Suppressor macrophage (primary cell): ENCODE data around the gene AARSD1.
"Not testable (repeated sequence)": the region's sequence is repeated elsewhere in the genome, so short reads cannot be mapped to it uniquely, and the experiment has no call there.

ENCODE experiments used
- DNase-seq, 4 experiments: peaks; one replicate each; pipeline ENCODE4 v3.0.0-alpha.2; 2020 to 2022

Gene AARSD1

DNA sequence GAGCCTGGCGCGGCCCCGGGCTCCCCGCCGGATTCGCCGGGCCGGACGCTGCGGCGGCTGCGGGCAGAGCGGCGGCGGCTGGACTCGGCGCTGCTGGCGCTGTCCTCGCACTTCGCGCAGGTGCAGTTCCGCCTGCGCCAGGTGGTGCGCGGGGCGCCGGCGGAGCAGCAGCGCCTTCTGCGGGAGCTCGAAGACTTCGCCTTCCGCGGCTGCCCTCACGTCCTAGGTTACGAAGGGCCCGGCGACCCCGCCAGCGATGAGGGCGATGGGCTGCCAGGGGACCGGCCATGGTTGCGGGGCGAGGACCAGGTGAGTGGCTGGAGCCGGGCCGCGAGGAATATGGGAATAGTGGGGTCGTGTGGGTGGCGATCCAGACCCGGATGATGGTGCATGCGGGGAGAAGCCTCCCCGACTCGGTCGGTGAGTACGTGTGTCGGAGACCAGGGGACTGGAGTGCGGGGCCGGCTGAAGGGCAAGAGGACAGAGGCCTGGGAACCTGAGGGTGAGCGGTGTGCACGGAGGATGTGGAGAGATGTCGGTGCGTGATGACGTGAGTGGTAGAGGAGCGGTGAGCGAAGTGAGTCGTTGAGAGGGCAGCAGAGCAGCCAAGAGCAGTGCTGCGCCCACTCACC, 16.6 kb upstream of the AARSD1 start:
- DNase-seq, result peak in 3 of 4 experiments; percentile 42 to 57 (median 45)

DNA sequence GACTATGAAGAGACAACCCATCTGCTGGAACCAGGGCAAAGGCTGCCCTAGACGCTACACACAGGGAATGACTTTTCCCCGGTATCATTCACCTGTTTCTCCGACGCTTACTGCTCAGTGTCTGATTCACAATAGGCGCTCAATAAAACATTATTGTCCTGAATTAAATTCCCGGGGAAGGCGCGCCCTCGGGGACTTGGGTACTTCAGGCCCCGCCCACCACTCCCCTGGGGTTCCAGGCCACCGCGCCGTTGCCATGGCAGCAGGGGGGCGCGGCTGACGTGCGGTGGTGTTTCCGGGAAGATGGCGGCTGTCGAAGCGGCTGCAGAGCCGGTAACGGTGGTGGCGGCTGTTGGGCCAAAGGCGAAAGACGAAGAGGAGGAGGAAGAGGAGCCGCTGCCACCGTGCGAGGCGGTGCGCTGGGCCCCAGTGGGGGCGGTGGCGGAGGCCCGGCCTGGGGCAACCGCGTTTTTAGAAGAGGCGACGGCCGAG, 16.1 kb upstream of the AARSD1 start, which contains the start of gene RUNDC1:
Gene RUNDC1 (plus strand): TSS at position 292 of the 492 bp plus-strand sequence. CDS start 12 bp downstream, at position 304.
- peak; percentile 90 to 97 (median 94) for DNase-seq

DNA sequence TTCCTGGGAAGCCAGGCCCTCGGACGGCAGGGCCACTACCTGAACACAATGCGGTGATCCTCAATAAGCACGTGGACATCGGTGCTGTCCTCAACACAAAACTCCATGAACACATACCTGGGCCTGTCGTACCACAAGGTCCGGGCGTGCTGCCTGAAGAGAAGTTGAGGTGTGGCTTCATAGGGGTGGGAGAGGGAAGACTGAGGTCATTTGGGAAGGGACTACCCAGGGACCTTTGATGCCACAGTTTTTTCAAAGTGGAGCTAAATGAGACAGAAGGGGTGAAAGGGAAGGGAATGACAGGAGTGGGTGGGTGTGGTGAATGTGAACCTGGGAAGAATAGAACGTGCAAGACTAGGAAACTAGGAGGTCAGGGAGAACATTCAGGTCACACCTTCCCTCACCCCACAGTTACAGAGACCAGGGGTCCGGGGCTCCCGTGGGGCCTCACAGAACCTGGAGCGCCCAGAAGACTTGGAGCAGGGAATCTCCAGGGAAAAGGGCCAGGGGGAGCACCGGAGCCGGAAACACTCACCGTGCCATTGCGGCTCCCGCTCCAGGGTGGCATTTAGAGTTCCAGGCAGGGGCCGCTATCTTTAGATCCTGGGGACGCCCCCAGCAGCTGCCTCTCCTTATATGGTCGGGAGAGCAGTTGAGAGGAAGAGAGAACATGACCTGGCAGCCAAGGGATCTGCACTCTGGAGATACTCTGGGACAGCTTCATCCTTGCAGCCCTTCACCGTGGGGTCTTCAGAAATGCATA, 15.4 kb upstream of the AARSD1 start, which contains the start of gene PTGES3L:
Gene PTGES3L (minus strand): TSS at position 570 of the 763 bp plus-strand sequence. CDS start 27 bp downstream, at position 543.
- DNase-seq, result peak in 3 of 4 experiments; percentile 46 to 57 (median 50)

DNA sequence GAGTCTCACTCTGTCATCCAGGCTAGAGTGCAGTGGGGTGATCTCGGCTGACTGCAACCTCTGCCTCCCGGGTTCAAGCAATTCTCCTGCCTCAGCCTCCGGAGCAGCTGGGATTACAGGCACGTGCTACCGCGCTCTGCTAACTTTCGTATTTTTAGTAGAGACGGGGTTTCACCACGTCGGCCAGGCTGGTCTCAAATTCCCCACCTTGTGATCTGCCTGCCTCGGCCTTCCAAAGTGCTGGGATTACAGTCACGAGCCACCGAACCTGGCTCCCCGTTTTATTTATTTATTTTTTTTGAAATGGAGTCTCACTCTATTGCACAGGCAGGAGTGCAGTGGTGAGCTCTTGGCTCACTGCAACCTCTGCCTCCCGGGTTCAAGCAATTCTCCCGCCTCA, 11.4 kb upstream of the AARSD1 start:
- DNase-seq, result not testable (repeated sequence)

DNA sequence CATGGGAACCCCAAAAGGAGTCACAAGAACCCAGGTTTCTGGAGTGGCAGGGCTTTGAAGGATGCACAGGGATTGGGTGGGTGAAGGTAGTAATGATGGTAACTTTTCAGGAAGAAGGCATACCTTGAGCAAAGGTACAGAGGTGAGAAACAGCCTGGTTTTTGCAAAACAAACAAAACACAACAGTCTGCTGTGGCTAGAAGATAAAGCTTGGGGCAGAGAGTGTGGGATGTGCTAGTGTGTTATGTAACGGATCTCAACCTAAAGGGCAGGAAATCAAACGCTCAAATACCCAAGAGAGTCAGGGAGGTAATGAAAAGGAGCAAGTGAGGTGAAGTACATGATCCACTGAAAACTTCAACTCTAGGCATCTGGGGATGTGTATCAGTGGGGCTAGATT, 11.0 kb upstream of the AARSD1 start:
- no peak for DNase-seq

DNA sequence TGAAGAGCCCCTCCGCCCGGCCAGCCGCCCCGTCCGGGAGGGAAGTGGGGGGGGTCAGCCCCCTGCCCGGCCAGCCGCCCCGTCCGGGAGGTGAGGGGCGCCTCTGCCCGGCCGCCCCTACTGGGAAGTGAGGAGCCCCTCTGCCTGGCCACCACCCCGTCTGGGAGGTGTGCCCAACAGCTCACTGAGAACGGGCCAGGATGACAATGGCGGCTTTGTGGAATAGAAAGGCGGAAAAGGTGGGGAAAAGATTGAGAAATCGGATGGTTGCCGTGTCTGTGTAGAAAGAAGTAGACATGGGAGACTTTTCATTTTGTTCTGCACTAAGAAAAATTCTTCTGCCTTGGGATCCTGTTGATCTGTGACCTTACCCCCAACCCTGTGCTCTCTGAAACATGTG, 9.1 kb upstream of the AARSD1 start:
- not testable (repeated sequence) for DNase-seq

DNA sequence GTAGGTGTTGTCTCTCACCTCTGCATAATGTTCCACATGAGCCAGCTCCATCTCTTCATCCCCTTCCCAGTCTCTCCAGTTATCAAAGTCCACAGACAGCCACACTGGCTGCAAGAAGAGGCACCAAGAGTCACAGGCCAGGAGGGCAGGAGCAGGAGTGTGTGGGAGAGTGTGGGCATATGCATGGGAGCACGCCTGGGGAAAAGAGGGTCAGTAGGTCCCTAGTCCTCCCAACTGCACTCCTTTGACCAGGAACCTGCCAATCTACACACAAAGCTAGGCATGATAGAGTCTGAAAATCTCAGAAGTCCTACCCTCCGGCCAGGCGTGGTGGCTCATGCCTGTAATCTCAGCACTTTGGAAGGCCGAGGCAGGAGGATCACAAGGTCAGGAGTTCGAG, 7.3 kb upstream of the AARSD1 start:
- DNase-seq, result no peak

DNA sequence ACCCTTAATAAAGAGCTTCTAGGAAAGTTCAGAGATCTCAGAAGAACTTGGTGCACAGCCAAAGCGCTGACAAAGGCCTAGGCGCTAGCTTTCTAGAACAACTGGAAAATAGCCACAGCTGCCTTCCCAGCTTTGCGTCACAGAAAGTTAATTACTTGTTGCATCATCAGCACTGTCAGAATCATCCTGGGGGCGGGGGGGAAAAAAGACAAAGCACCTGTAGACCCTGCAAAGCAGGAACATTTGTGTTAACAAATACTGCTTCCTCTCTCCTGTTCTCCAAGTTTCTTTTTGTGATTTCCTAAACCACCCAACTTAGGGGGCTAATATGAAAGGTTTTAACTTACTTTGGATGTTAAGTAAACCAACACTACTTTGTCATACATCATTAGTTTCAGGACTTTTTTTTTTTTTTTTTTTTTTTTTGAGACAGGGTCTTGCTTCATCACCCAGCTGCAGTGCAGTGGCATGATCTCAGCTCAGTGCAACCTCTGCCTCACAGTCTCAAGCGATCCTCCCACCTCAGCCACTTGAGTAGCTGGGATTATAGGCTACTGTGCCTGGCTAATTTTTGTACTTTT, 4.8 kb upstream of the AARSD1 start:
- DNase-seq, result peak in 3 of 4 experiments; percentile 41 to 64 (median 61)

DNA sequence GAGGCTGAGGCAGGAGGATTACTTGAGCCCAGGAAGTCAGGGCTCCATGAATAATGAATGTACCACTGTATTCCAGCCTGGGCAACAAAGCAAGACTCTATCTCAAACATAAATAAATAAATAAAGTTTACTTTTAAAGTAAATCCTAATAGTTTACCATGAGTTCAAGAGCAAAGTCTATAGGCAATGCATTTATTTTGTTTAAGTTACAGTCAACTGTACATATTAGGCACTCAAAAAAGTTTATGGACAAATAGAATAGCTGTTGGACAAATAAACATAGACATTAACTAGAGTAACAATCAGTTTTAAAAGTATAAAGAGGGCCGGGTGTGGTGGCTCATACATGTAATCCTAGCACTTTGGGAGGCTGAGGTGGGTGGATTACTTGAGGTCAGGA, 3.7 kb upstream of the AARSD1 start:
- DNase-seq, result no peak

DNA sequence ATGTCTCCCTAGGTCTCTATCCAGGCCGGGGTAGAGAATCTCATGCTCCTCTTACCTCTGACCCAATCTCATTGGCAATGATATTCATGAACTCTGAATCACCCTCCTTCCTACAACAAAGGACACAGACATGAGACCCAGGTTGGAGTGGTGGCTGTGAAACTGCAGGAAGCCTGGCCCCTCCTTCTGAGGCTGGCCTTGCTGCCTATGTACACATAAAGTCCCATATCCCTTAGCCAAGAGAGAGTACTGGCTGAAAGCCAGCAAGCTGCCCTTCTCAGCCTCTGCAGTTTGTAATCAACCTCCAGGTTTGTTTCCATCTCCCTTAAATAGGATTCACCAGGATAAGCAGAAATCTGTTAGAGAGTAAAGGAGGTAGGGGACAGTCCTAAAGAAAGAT, 10.6 kb downstream of the AARSD1 start:
- DNase-seq, result no peak

DNA sequence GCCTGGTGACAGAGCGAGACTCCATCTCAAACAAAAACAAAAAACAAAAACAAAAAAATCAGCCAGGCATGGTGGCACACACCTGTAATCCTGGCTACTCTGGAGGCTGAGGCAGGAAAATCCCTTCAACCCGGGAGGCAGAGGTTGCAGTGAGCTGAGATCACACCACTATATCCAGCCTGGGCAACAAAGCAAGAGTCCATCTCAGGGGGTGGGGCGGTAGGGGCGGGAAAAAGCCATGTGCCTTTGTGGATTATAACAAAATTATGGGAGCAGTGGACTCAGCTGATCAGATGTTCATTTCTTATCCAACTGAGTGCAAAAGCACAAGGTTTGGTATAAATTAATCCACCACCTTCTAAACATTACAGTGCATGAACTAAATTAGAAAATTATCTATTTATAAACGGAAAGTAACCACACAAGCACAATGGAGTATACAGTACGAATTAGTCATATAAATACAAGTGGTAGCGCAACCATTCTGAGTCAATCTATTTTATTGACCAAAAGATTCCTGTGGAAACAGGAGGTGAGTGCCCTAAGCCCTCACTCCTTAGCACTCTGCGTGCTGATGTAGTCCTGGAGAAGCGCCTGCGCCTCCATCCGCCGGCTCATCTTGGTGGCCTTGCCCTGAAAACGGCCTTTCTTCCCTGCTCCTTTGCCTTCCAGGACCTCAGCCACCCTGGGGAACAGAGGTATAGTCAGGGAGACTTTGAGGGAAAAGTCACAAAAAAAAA, 14.0 kb downstream of the AARSD1 start:
- DNase-seq, result no peak

DNA sequence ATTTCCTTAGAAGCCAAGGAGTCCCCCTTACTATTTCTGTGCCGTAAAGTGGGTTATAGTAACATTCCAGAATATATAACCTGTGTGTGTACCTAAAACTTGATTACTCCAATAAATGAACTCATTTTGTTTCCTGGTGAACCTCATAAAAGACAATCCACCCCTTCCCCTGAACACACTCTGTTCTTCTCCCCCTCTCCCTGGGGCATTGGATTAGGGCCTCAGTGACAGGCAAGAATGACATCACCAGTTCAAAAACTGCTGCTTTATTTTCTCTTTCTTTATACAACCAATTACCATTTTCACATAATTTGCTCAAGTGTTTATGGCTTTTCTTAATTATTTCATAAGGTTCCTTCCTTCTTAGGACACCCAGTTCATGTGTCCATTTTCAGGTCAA, 17.4 kb downstream of the AARSD1 start:
- DNase-seq, result no peak

DNA sequence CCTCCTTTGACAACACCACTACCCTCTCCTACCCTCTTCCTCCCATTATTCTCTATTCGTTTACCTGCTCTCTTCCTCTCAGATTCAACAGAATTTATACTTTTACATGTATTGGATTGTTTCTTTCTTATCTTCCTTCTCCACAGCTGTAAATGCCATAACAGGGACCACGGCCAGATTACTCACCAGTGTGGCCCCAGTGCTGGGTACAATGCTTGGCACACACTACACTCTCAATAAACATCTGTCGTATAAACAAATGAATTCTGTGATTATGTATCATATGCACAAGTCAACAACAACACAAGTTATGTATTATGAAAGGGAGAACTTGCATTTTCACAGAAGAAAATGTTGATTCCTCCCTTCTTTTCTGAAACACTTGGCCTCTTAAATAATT, 20.0 kb downstream of the AARSD1 start:
- no peak for DNase-seq

DNA sequence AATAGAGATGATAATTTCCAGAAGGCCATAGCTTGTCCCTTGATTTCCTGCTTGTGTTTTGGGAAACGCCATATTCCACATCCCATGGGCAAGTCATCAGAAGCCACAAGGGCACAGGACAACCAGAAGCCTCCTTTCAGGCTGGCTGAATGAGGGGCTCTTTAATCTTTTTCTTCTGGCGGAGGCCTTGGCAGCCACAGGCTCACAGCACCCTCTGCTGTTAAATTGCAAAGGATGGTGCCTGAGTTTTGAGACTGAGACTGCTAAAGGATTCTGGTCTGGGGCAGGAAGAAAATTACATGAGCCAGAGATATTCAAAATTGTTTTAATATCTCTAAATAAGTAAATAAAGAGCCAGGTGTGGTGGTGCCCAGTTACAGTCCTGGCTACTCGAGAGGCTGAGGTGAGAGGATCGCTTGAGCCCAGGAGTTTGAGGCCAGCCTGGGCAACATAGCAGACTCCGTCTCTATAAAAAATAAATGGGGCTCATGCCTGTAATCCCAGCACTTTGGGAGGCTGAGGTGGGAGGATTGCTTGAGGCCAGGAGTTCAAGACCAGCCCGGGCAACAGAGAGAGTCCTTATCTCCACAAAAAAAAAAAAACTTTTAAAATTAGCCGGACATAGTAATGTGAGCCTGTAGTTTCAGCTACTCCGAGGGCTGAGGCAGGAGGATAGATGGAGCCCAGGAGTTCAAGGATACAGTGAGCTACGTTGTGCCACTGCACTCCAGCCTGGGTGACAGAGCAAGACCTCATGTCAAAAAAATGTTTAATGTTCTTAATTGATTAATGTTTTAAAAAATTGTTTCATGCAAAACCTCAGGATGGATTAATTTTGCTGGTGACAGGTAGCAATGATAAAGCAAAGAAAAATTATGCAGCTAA, 26.3 kb downstream of the AARSD1 start:
- DNase-seq, result peak; percentile 41 to 69 (median 66)

DNA sequence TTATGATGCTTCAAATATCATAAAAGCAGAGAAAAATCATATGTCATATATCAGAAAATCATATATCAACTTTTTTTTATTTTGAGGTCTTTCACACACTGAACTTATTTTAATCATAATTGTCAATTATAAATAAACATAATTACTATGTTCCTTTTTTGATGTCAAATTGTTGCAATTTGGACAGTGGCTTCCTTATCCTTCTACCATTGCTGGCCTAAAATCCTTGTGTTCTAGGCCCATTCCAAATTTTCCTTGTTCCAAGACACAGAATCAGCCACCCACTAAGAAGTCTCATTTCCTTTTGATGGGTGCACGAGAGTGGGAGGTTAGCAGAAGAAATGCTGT, 34.8 kb downstream of the AARSD1 start:
- peak in 1 of 4 experiments; percentile 14 for DNase-seq

DNA sequence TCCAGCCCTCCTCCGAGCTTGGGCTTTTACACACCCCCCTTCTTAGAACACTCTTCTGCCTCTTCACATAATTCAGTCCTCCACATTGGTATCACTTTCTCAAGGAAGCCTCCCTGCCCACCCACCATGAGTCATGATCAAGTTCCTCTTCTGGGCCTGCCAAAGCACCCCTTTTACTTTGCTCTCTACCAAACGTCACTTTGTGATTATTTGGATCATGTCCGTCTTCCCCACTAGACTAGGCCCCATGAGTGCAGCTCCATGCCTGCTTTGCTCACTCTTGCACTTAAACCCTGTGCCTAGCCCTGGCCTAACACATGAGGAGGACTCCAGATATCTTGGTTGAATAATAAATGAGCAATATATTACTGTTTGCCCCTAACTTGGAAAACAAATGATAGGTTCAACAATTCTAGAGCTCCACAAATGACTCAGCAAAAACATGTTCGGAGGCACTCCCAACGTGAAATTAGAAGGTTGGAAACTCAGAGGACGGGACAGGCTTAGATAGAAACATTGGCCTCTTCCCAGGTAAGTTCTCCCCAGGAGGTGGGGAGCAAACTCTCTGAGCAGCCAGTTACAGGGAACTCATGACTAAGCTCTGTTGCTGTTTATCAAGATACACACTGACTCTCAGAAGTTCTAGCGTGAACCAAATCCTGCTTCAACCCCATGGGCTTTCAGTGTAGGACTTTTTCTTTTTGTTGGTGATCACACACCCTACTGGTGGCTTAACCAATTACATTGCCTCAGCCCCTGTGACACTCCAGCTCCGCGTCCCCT, 35.3 kb downstream of the AARSD1 start:
- peak; percentile 86 to 96 (median 90) for DNase-seq

DNA sequence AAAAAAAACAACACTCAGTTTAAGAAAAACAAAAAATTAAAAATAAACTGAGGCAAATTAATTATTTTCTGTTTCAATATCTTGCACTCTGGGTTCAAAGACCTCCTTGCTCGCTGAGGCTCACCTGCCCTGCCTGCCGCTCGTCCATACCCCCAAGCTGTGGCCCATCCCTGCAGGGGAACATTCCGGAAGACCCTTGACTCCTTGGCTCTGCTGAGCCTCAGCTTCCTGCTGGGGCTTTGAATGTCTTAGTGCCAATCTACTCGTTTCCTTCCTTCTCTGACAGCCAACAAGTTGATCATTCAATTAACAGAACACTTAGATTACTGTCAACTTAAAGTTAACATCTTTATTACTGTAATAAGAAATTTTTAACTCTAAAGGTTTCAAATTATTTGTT, 39.4 kb downstream of the AARSD1 start:
- no peak for DNase-seq

DNA sequence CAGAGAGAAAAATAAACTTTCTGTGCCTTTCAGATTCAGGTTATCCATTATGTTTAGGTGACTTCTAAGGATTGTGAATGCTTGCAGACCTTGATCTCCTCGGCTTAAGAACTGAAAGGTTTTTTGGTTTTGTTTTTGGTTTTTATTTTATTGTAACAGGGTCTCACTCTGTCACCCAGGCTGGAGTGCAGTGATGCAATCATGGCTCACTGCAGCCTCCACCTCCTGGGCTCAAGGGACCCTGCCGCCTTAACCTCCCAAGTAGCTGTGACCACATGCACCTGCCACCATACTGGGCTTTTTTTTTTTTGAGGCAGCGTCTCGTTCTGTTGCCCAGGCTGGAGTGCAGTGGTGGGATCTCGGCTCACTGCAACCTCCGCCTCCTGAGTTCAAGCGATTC, 40.8 kb downstream of the AARSD1 start:
- not testable (repeated sequence) for DNase-seq

DNA sequence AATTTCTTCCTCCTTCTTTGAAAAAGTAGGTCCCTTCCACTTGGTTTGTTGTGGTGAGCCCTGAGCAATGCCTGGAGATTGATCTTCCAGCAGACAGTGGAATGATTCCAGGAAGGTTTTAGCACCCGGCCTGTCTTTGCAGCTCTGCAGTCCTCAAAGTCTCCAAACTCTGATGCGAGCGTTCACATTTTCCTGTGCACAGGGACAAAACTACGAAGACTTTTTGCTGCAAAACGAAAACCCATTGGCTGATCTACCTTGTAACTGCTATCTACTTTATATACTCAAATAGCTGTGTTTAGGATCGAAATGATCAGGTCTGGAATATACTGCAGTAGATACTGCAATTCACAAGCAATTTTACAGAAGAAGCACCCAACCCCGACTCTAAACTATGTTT, 42.0 kb downstream of the AARSD1 start:
- no peak for DNase-seq

DNA sequence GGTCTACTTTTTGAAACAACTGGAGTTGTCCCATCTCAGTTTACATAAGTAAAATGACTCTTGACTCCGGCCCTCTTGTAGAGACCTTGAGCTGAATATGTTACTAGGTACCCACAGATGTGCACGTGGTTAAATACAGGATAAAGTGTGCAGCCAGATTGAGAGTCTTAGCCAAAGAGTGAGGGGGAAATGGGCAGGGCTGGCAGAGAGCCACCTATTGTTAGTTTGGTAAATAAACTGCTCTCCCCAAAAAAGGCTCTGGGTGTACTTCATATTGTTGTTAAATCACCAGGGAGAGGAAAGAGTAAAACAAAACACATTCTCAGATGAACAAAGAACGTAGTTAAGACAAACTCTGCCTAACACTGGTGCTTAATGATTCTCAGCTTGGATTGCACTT, 43.3 kb downstream of the AARSD1 start:
- DNase-seq, result no peak
